NCI-H748 (cell line): ENCODE results near the gene XRCC2.
"Not testable (repeated sequence)": the region's sequence is repeated elsewhere in the genome, so short reads cannot be mapped to it uniquely, and the experiment has no call there.

Source experiments
- DNase-seq: peaks from one replicate; lab custom pipeline; 2025; ENCODE audit not compliant: unreplicated experiment; lab: John Stamatoyannopoulos, UW

Gene XRCC2

GRCh38 chr7:152675759-152676636 is at the start of gene XRCC2:
TSS of gene XRCC2 (minus strand) at chr7:152676141. CDS start at chr7:152676079, 62 bp downstream.
- peak; percentile 92 for DNase-seq

GRCh38 chr7:152723364-152723763 is 47.4 kb upstream of the XRCC2 start:
- no peak for DNase-seq

- DNase-seq = not testable (repeated sequence)
Measured at GRCh38 chr7:152712412-152713042, 36.6 kb upstream of the XRCC2 start.

- DNase-seq = no peak
Measured at GRCh38 chr7:152711444-152711944, 35.6 kb upstream of the XRCC2 start.

GRCh38 chr7:152710153-152710442 is 34.2 kb upstream of the XRCC2 start:
- no peak for DNase-seq

- DNase-seq = peak; percentile 13
Measured at GRCh38 chr7:152709287-152710152, 33.6 kb upstream of the XRCC2 start.

GRCh38 chr7:152704796-152705384 is 28.9 kb upstream of the XRCC2 start:
- no peak for DNase-seq

- DNase-seq = no peak
Measured at GRCh38 chr7:152699079-152699478, 23.1 kb upstream of the XRCC2 start.

GRCh38 chr7:152697268-152697974 is 21.5 kb upstream of the XRCC2 start:
- not testable (repeated sequence) for DNase-seq

- DNase-seq = not testable (repeated sequence)
Measured at GRCh38 chr7:152692196-152692595, 16.3 kb upstream of the XRCC2 start.

- no peak for DNase-seq
Measured at GRCh38 chr7:152683297-152683696, 7.4 kb upstream of the XRCC2 start.

- DNase-seq = peak; percentile 97
Measured at GRCh38 chr7:152677808-152678670, 2.1 kb upstream of the XRCC2 start.

GRCh38 chr7:152674860-152675758 is 832 bp downstream of the XRCC2 start:
- DNase-seq = peak; percentile 95

- peak; percentile 32 for DNase-seq
Measured at GRCh38 chr7:152673897-152674296, 2.0 kb downstream of the XRCC2 start.

GRCh38 chr7:152672626-152673025 is 3.3 kb downstream of the XRCC2 start:
- DNase-seq = no peak

- DNase-seq = no peak
Measured at GRCh38 chr7:152669758-152670157, 6.2 kb downstream of the XRCC2 start.

GRCh38 chr7:152668975-152669374 is 7.0 kb downstream of the XRCC2 start:
- no peak for DNase-seq

GRCh38 chr7:152667958-152668357 is 8.0 kb downstream of the XRCC2 start:
- DNase-seq = no peak
